ENCODE measurements around the gene CNGB1. TPM values are rescaled to one million over a fixed set of nuclear protein-coding genes. Genes with fewer than 3 reads are reported as not detected.

Gene CNGB1
- total RNA-seq, 1 donor from 2014 or later: not detected

DNA sequence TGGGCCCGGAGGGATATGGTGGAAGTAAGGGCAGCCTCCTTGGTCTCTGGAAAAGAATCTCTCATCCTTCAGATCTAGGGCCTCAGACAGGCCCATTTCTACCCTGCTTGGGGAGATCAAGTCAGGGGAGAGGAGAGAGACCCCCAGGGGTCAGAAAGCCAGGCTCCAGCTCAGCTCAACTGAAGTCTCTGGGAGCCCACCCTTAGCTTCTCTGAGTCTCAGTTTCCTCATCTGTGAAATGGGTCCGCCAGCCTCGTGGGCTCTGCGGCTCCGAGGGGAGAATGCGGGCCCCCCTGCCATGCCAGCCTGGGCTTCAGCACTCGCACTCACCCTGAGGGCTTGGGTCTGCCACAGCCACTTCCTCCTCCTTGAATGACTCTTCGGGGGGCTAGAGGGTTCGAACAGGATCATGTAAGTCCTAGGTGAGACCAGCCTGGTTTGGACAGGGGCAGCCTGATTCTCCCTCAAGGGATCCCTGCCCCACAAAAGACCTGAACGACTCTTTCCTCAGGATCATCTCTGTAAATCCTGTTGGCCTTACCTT is 6.7 kb downstream of the CNGB1 start:
- no peak overlapping the region for H3K27ac Mint-ChIP-seq
- no peaks in the 10 kb centered on the region for H3K9me3 Mint-ChIP-seq (ENCODE audit: low read depth)
- H3K4me1 Mint-ChIP-seq (ENCODE audit: low read depth): no peaks in the 10 kb centered on the region
- TF ChIP-seq, protein P1, sequence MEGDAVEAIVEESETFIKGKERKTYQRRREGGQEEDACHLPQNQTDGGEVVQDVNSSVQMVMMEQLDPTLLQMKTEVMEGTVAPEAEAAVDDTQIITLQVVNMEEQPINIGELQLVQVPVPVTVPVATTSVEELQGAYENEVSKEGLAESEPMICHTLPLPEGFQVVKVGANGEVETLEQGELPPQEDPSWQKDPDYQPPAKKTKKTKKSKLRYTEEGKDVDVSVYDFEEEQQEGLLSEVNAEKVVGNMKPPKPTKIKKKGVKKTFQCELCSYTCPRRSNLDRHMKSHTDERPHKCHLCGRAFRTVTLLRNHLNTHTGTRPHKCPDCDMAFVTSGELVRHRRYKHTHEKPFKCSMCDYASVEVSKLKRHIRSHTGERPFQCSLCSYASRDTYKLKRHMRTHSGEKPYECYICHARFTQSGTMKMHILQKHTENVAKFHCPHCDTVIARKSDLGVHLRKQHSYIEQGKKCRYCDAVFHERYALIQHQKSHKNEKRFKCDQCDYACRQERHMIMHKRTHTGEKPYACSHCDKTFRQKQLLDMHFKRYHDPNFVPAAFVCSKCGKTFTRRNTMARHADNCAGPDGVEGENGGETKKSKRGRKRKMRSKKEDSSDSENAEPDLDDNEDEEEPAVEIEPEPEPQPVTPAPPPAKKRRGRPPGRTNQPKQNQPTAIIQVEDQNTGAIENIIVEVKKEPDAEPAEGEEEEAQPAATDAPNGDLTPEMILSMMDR (IDR thresholded peaks at IDR 0.05; ENCODE audit: unreplicated experiment): no peak
- no peaks in the 10 kb centered on the region for H3K36me3 Mint-ChIP-seq (ENCODE audit: insufficient read depth)
- no peak overlapping the region for H3K4me3 Mint-ChIP-seq (ENCODE audit: low read depth)
- H3K27me3 Mint-ChIP-seq: peaks cover 8% of the 10 kb centered on the region
- no peak for DNase-seq (ENCODE audit: low spot score, unreplicated experiment)

- H3K4me3 Mint-ChIP-seq (ENCODE audit: low read depth): no peak overlapping the region
- TF ChIP-seq, protein P1 (IDR thresholded peaks at IDR 0.05; ENCODE audit: unreplicated experiment): no peak
- no peaks in the 10 kb centered on the region for H3K9me3 Mint-ChIP-seq (ENCODE audit: low read depth)
- H3K27me3 Mint-ChIP-seq: peaks cover 8% of the 10 kb centered on the region
- H3K4me1 Mint-ChIP-seq (ENCODE audit: low read depth): peaks cover 3% of the 10 kb centered on the region
- no peaks in the 10 kb centered on the region for H3K36me3 Mint-ChIP-seq (ENCODE audit: insufficient read depth)
- no peak for DNase-seq (ENCODE audit: low spot score, unreplicated experiment)
- no peak overlapping the region for H3K27ac Mint-ChIP-seq
These were observed 8.2 kb downstream of the CNGB1 start for GRCh38 chr16:57962756-57963155.

DNA sequence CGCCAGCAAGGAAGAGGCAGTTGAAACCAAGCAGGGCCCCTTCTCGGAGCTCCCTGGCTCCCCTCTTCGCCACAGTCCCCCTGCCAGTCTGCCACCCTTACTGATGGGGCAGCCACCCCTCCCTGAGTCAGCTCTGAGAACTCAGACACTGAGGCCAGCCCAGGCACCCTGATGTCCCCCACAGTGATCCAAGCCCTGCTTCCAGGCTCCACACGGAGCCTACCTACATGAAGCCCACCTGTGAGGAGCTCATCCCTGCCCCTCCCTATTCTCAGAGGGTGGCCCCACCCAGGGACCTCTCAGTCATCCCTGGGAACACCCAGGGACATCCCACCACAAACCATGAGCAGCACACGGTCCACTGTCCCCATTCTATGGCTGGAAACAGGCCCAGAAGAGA is 8.9 kb downstream of the CNGB1 start:
- peaks cover 5% of the 10 kb centered on the region for H3K4me1 Mint-ChIP-seq (ENCODE audit: low read depth)
- H3K27me3 Mint-ChIP-seq: peaks cover 8% of the 10 kb centered on the region
- no peak for DNase-seq (ENCODE audit: low spot score, unreplicated experiment)
- H3K4me3 Mint-ChIP-seq (ENCODE audit: low read depth): no peak overlapping the region
- TF ChIP-seq, protein P1 (IDR thresholded peaks at IDR 0.05; ENCODE audit: unreplicated experiment): no peak
- no peaks in the 10 kb centered on the region for H3K9me3 Mint-ChIP-seq (ENCODE audit: low read depth)
- no peak overlapping the region for H3K27ac Mint-ChIP-seq
- H3K36me3 Mint-ChIP-seq (ENCODE audit: insufficient read depth): no peaks in the 10 kb centered on the region

DNA sequence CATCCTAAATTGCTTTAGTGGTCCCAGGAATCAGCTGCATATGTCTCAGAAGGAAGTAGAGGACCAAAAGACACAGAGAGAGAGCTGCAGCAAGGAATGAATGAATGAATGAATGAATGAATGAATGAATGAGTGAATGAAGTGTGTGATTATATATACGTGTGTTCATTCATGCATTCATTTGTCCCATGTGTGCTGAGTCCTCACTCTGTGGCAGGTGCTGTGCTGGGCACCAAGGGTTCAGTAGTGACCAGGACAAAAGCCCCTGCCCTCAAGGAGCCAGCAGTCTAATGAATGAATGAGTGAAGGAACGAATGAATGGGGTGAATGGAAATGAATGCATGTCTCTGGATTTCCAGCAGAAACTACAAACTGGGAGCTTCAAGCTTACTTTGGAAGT is 9.4 kb downstream of the CNGB1 start:
- Mint-ChIP-seq H3K4me1 (ENCODE audit: low read depth) (peaks cover 5% of the 10 kb centered on the region), H3K27ac (no peak overlapping the region), H3K36me3 (ENCODE audit: insufficient read depth) (no peaks in the 10 kb centered on the region), H3K4me3 (ENCODE audit: low read depth) (no peak overlapping the region), H3K27me3 (peaks cover 8% of the 10 kb centered on the region), H3K9me3 (ENCODE audit: low read depth) (no peaks in the 10 kb centered on the region)
- TF ChIP-seq, protein P1 (IDR thresholded peaks at IDR 0.05; ENCODE audit: unreplicated experiment): no peak
- no peak for DNase-seq (ENCODE audit: low spot score, unreplicated experiment)

DNA sequence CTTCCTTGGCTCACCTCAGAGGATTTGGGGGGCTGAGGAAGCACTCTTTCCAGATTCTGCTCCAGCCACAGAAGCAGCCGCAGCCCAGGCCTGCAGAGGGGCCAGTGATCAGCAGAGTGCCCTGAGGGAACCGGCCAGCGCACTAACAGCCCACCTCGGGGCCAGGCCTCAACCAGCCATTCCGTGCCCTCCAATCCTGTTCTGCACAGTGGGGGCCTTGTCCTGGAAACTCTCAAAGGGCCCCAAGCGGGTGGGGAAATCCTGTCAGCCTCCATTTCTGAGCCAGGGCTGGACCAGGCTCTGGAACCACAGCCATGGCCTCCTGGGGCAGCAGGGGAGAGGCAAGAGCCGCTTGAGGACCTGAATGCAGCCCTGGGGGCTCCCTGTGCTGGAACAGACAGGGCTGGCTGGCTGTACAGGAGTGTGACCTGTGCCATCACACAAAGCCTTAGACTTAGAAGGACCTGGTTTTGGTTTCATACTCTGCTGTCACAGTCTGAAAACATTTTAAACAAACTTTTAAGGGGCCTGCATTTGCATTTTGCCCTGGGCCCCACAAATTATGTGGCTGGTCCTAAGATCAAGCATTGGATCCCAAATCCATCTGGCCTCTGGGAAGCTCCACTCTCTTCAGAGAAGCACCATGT is 10.0 kb downstream of the CNGB1 start:
- H3K4me3 Mint-ChIP-seq (ENCODE audit: low read depth): no peak overlapping the region
- H3K27me3 Mint-ChIP-seq: peaks cover 8% of the 10 kb centered on the region
- no peak overlapping the region for H3K27ac Mint-ChIP-seq
- no peak for DNase-seq (ENCODE audit: low spot score, unreplicated experiment)
- TF ChIP-seq, protein P1 (IDR thresholded peaks at IDR 0.05; ENCODE audit: unreplicated experiment): no peak
- H3K4me1 Mint-ChIP-seq (ENCODE audit: low read depth): peaks cover 5% of the 10 kb centered on the region
- H3K9me3 Mint-ChIP-seq (ENCODE audit: low read depth): no peaks in the 10 kb centered on the region
- no peaks in the 10 kb centered on the region for H3K36me3 Mint-ChIP-seq (ENCODE audit: insufficient read depth)
